Measurements from ENCODE around the gene TAF4.
"Not testable (repeated sequence)": the region's sequence is repeated elsewhere in the genome, so short reads cannot be mapped to it uniquely, and the experiment has no call there.

The TAF4 gene

GRCh38 chr20:61976644-61977418 is 88.8 kb downstream of the TAF4 start:
- no peak for DNase-seq

DNA sequence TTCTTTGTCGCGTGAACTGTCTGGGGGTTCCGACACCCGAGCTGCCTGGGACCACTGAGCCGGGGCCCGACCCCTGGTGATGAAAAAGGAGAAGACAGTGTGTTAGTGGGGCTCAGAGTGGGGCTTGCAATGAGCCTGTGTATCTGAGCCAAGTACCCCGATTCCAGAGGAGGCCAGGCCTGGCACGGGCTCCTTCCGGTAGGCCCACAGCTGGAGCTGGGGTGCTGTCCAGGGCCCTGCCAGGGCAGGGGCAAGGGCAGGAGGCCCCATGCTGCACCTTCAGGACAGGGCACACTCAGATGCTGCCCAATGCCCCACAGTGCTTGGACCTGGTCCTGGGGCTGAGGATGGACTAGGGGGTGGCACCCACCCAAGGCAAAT is 89.4 kb downstream of the TAF4 start:
- DNase-seq, result no peak

DNA sequence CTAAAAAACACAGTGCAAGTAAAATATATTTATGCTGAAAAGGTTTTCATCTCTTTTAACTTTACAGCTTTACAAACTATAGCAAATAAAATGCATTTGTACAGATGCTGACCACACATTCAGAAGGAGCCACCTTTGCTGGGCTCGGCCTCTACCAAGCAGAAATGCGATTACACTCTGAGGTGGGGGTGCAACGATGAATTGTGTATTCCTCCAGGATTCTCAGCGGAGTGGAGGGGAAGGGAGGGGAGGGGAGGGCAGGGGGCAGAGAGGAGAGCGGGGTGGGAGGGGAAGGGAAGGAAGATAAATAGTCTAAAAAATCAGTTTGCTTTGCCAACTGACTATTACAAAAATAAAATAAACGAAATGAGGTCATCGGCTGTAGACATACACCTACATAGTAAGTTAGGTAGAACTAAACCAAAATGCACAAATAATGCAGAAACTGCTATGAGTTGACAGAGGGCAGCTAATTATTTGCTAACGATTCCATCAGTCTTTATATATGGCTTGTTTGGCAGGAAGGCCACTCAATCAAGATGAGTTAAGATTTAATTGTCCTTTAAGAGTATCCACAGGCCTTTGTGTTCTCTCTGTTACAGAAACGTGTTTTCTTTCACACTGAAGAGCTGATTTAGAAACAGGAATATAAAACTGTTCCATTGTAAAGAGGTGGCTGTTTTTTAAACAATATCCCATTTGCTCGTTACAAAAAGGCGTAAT is 90.1 kb downstream of the TAF4 start:
- no peak for DNase-seq

GRCh38 chr20:61974357-61974665 is 91.4 kb downstream of the TAF4 start:
- DNase-seq, result no peak

DNA sequence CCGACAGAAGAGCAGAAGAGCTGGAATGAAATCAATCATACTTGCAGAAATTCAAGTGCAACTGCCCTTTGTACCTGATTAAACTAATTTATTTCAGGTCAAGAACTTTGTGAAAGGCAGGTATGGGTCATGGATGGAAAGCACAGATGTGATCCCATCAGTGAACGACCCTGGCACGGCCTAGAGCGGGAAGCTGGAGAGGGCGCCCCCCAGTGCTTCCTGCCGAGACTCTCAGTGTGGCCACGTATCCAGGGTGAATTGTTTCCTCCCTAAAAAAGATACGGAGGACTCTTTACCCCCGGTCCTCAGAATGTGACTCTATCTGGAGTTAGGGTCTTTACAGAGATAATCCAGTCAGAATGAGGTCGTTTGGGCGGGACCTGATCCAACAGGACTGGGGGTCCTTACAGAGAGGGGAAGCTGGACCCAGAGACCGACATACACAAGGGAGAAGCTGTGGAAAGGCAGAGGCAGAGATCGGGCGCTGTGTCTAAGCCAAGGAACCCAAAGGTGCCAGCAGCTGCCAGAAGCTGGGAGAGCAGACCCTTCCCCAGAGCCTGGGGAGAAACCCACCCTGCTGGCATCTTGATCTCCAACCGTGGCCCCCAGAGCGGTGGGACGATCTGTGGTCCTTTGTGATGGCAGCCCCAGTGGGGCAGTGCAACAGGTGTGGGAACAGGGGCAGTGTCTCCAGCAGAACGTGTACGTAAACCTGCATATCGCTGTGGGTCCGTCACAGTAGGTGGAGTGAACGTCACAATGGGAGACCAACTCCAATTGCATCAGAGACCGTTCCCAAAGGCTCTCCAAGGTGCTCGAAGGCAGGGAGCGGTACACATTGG is 91.9 kb downstream of the TAF4 start:
- no peak for DNase-seq

GRCh38 chr20:61972636-61973508 is 92.8 kb downstream of the TAF4 start:
- no peak for DNase-seq

DNA sequence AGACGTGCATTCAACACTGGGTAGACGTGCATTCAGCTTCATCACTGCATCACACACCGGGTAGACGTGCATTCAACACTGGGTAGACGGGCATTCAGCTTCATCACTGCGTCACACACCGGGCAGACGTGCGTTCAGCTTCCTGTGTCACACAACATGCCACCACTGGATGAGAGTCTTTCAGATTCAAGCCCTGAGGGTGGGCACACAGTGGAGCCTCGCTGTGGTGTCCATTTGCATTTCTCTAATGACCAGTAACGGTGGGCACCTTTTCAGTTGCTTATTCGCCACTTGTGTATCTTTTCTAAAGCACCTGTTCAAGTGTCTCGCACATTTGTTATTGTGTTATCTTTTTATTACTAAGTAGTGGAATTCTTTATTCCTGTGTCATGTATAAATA is 94.1 kb downstream of the TAF4 start:
- DNase-seq, result not testable (repeated sequence)

GRCh38 chr20:61970357-61970756 is 95.3 kb downstream of the TAF4 start:
- DNase-seq, result no peak

DNA sequence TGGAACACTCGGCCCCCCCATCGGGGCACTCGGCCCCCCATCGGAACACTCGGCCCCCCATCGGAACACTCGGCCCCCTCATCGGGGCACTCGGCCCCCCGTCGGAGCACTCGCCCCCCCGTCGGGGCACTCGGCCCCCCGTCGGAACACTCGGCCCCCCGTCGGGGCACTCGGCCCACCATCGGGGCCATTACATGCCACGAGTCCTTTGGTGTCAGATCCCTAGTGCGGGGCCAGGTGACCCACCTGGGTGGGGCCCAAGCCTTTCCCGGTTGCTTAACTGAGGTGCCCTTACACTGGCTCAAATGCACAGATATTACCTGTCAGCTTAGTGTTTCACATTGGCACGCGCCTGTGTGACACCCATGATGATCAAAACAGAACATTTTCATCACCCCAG is 95.9 kb downstream of the TAF4 start:
- no peak for DNase-seq

- no peak for DNase-seq
These were observed 96.7 kb downstream of the TAF4 start for GRCh38 chr20:61968932-61969331.

DNA sequence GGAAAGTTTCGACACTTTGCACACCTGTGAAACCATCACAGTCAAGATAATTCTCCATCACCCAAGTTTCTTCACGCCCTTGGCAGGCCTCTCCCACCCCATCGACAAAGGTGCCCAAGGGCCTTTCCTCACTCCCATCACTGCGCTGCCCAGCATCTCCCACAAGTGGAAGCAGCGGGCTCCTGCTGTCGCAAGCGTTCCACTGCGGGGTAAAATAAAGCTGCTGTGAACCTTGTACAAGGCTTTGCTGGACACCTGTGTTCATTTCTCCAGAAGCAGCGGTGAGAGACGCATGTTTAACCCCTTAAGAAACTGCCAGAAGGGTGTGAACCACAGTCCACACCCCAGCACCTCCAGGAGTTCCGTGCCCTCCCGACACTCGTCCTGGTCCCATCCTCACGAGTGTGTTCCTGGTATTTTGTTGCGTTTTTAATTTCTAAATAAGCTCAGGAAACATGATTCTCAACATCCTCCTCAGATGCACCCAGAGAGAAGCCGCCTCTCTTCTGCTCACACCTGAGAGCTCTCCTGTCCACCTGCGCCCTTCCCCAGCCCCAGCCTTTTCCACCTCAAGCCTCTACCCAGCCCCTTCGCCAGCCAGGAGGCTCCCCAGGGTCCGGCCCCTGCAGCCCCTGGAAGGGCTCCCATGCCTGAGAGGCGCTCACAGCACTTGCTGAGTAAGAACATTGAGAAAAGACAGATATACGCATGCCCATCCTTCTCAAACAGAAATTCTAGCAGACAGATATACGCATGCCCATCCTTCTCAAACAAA is 97.5 kb downstream of the TAF4 start:
- DNase-seq, result no peak

DNA sequence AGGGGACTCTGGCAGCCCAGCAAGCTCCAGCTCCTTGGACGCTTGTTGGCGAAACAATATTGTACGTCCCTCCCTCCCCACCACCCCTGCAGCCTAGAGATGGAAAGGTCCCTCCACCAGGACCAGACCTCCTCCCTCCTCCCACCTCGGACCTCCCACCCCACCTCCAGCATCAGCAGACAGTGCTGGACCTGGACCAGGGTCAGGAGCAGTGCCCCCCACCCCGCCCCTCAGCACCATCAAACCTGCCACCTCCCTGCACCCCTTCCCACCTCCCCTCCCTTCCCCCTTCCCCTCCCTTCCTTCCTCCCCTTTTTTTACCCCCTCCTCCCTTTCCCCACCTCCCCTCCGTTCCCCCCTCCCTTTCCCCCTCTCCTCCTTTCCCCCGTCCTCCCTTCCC is 98.4 kb downstream of the TAF4 start:
- no peak for DNase-seq

GRCh38 chr20:61966492-61967244 is 99.0 kb downstream of the TAF4 start:
- DNase-seq, result no peak

- DNase-seq, result no peak
These were observed 99.8 kb downstream of the TAF4 start for GRCh38 chr20:61965606-61966491.

GRCh38 chr20:61964675-61965605 is 100.7 kb downstream of the TAF4 start:
- no peak for DNase-seq

- DNase-seq, result no peak
These were observed 101.6 kb downstream of the TAF4 start for GRCh38 chr20:61963885-61964674.

GRCh38 chr20:61963149-61963548 is 102.5 kb downstream of the TAF4 start:
- DNase-seq, result no peak

DNA sequence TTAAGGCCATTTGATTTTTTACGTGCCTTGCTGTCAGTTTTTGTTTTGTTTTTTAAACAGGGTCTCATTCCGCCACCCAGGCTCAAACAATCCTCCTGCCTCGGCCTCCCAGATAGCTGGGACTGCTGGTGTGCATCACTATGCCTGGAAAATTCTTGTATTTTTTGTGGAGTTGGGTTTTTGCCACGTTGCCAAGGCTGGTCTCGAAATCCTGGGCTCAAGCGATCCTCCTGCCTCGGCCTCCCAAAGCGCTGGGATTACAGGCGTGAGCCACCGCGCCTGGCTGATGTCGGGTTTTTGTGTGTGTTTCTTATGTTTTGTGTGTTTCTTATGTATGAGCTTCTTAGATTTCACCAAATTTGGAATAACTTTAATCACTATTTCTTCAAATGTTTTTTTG is 104.8 kb downstream of the TAF4 start:
- no peak for DNase-seq

All from CD4-positive, alpha-beta T cell treated with Interleukin-6 for 4 hours (primary cell).